ENCODE measurements around the gene KRTAP9-2. TPM values are rescaled to one million over a fixed set of nuclear protein-coding genes. Genes with fewer than 3 reads are reported as not detected.
"Not testable (repeated sequence)": the region's sequence is repeated elsewhere in the genome, so short reads cannot be mapped to it uniquely, and the experiment has no call there.

Gene KRTAP9-2
- polyA plus RNA-seq, 1 experiment, result not detected

DNA sequence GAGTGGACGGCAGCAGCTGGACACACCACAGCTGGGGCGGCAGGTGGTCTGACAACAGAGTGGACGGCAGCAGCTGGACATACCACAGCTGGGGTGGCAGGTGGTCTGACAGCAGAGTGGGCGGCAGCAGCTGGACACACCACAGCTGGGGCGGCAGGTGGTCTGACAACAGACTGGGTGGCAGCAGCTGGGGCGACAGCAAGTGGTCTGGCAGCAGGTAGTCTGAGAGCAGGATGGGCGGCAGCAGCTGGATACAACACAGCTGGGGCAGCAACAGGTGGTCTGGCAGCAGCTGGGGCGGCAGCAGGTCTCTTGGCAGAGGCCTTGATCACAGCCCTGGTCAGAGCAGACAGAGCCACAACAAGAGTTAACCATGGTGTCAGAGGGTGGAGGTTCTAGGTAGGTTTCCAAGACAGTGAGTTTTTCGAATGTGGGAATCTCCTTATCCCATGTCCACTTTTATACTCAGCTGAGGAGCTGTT lies 41.9 kb upstream of the KRTAP9-2 start, which contains the start of gene KRTAP4-1:
Gene KRTAP4-1 (minus strand): TSS at position 432 of the 482 bp plus-strand sequence. CDS start 57 bp downstream, at position 375.
- ChIA-PET CTCF (no interaction called here), POLR2A (no interaction called here)
- DNase-seq (ENCODE audit: low read depth), result no peak
- TF ChIP-seq, protein P1, sequence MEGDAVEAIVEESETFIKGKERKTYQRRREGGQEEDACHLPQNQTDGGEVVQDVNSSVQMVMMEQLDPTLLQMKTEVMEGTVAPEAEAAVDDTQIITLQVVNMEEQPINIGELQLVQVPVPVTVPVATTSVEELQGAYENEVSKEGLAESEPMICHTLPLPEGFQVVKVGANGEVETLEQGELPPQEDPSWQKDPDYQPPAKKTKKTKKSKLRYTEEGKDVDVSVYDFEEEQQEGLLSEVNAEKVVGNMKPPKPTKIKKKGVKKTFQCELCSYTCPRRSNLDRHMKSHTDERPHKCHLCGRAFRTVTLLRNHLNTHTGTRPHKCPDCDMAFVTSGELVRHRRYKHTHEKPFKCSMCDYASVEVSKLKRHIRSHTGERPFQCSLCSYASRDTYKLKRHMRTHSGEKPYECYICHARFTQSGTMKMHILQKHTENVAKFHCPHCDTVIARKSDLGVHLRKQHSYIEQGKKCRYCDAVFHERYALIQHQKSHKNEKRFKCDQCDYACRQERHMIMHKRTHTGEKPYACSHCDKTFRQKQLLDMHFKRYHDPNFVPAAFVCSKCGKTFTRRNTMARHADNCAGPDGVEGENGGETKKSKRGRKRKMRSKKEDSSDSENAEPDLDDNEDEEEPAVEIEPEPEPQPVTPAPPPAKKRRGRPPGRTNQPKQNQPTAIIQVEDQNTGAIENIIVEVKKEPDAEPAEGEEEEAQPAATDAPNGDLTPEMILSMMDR (IDR thresholded peaks at IDR 0.05; ENCODE audit: insufficient read depth, low read depth, low read length), result no peak
- Histone ChIP-seq H3K36me3 (ENCODE audit: control insufficient read depth, insufficient read depth, low read length) (no peaks in the 10 kb centered on the region), H3K27me3 (ENCODE audit: control insufficient read depth, insufficient read depth, low read length) (no peaks in the 10 kb centered on the region; the same call in 1 of the 2 replicates), H3K4me3 (ENCODE audit: low read depth, low read length) (no peak within 1 kb of the TSS)

DNA sequence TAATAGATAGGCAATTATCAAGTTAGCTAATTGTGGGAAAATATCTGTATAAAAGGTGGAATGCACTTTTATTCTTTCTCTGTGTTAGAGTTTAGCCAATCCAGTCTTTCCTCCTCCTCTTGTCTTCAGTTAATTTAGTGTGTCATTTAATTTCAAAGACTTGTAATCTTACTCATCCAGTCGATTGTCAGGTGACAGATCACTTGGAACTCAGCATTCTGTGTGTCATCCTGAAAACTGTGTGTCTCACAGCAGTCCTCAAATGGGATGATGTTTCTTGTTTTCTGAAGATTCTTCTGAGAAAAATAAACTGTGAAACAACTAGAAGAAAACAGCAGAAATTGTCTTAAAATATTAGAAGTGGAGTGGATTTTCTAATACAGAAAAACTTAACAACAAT lies 41.4 kb upstream of the KRTAP9-2 start:
- DNase-seq (ENCODE audit: low read depth), result no peak
- no peak overlapping the region for H3K4me3 ChIP-seq (ENCODE audit: low read depth, low read length)
- ChIA-PET CTCF (no interaction called here), POLR2A (no interaction called here)
- TF ChIP-seq, protein P1 (IDR thresholded peaks at IDR 0.05; ENCODE audit: insufficient read depth, low read depth, low read length), result no peak
- H3K36me3 ChIP-seq (ENCODE audit: control insufficient read depth, insufficient read depth, low read length), result no peaks in the 10 kb centered on the region
- no peaks in the 10 kb centered on the region; the same call in 1 of the 2 replicates for H3K27me3 ChIP-seq (ENCODE audit: control insufficient read depth, insufficient read depth, low read length)

DNA sequence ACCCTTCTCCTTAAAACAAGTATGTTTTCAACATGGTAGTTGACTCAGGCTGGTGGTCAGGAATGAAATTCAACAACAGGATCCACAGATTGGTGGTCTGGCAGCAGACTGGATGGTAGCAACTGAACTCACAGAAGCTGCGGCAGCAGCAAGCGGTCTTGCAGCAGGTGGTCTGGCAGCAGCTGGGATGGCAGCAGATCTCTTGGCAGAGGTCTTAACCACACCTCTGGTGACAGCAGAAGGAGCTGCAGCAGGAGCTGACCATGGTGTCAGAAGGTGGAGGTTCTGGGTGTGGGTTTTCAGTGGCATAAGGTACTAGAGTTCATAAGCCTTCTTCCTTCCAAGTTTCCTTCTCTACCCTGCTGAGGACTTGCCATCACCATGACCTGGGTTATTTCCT lies 39.6 kb upstream of the KRTAP9-2 start:
- TF ChIP-seq, protein P1 (IDR thresholded peaks at IDR 0.05; ENCODE audit: insufficient read depth, low read depth, low read length), result no peak
- ChIA-PET CTCF (no interaction called here), POLR2A (no interaction called here)
- no peak overlapping the region for H3K4me3 ChIP-seq (ENCODE audit: low read depth, low read length)
- DNase-seq (ENCODE audit: low read depth), result no peak
- H3K27me3 ChIP-seq (ENCODE audit: control insufficient read depth, insufficient read depth, low read length), result no peaks in the 10 kb centered on the region; the same call in 1 of the 2 replicates
- H3K36me3 ChIP-seq (ENCODE audit: control insufficient read depth, insufficient read depth, low read length), result no peaks in the 10 kb centered on the region

DNA sequence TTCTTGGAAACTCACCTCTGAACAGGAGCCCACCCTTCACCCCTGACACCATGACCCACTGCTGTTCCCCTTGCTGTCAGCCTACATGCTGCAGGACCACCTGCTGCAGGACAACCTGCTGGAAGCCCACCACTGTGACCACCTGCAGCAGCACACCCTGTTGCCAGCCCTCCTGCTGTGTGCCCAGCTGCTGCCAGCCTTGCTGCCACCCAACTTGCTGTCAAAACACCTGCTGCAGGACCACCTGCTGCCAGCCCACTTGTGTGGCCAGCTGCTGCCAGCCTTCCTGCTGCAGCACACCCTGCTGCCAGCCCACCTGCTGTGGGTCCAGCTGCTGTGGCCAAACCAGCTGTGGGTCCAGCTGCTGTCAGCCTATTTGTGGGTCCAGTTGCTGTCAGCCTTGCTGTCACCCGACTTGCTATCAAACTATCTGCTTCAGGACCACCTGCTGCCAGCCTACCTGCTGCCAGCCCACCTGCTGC lies 36.6 kb upstream of the KRTAP9-2 start, which contains the start of gene KRTAP9-1:
Gene KRTAP9-1 (plus strand): TSS at position 51 of the 482 bp plus-strand sequence. CDS start 0 bp downstream, at position 51.
- DNase-seq (ENCODE audit: low read depth); POLR2A ChIA-PET; H3K36me3 ChIP-seq (ENCODE audit: control insufficient read depth, insufficient read depth, low read length); H3K4me3 ChIP-seq (ENCODE audit: low read depth, low read length); CTCF ChIA-PET; H3K27me3 ChIP-seq (ENCODE audit: control insufficient read depth, insufficient read depth, low read length): not testable (repeated sequence)

DNA sequence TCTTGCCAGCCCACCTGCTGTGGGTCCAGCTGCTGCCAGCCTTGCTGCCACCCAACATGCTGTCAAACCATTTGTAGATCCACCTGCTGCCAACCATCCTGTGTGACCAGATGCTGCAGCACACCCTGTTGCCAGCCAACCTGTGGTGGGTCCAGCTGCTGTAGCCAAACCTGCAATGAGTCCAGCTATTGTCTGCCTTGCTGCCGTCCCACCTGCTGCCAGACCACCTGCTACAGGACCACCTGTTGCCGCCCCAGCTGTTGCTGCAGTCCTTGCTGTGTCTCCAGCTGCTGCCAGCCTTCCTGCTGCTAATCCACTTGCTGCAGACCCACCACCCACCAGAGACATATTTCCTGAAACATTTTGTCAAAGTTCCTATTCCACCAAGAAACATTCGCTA lies 36.1 kb upstream of the KRTAP9-2 start:
- Histone ChIP-seq H3K36me3 (ENCODE audit: control insufficient read depth, insufficient read depth, low read length) (no peaks in the 10 kb centered on the region), H3K27me3 (ENCODE audit: control insufficient read depth, insufficient read depth, low read length) (no peaks in the 10 kb centered on the region; the same call in 1 of the 2 replicates), H3K4me3 (ENCODE audit: low read depth, low read length) (no peak overlapping the region)
- ChIA-PET POLR2A (no interaction called here), CTCF (no interaction called here)
- no peak for DNase-seq (ENCODE audit: low read depth)
- TF ChIP-seq, protein P1 (IDR thresholded peaks at IDR 0.05; ENCODE audit: insufficient read depth, low read depth, low read length), result no peak

DNA sequence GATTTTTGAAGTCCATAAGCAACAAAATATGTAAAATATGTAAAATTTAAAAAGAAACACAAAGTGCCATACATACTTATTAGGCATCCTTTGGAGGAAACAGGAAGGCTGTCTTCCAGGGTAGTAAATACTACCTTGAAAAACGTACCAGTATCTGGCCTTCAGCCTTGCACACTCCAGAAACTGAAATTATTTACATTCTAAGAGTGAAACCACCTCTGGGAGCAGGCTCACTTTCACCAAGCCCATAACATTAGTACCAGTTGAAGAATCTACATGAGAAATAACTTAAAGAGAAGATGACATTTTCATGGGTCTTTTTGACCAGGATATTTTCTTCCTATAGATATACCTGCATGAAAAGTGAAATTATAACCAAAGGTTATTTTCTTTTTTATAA lies 30.4 kb upstream of the KRTAP9-2 start:
- H3K36me3 ChIP-seq (ENCODE audit: control insufficient read depth, insufficient read depth, low read length), result no peaks in the 10 kb centered on the region
- ChIA-PET CTCF (interaction anchor here (0.6 kb wide), 1 partner anchor 270 kb away, joined by 3 read pairs; no protein-coding TSS in a partner anchor), POLR2A (no interaction called here)
- no peak overlapping the region for H3K4me3 ChIP-seq (ENCODE audit: low read depth, low read length)
- TF ChIP-seq, protein P1 (IDR thresholded peaks at IDR 0.05; ENCODE audit: insufficient read depth, low read depth, low read length), result no peak
- DNase-seq (ENCODE audit: low read depth), result no peak
- no peaks in the 10 kb centered on the region for H3K27me3 ChIP-seq (ENCODE audit: control insufficient read depth, insufficient read depth, low read length)
